ENCODE data around the gene SFSWAP. TPM values are rescaled to one million over a fixed set of nuclear protein-coding genes. Genes with fewer than 3 reads are reported as not detected.
A peak's percentile ranks its signal among the peaks of the same experiment; 100 is the strongest.

Gene SFSWAP
- total and polyA plus RNA-seq, 2 of the 8 experiments (the other 6 are each of a cell fraction or from before 2014, with no cell fraction given), result 36.5 to 49.5 TPM

DNA sequence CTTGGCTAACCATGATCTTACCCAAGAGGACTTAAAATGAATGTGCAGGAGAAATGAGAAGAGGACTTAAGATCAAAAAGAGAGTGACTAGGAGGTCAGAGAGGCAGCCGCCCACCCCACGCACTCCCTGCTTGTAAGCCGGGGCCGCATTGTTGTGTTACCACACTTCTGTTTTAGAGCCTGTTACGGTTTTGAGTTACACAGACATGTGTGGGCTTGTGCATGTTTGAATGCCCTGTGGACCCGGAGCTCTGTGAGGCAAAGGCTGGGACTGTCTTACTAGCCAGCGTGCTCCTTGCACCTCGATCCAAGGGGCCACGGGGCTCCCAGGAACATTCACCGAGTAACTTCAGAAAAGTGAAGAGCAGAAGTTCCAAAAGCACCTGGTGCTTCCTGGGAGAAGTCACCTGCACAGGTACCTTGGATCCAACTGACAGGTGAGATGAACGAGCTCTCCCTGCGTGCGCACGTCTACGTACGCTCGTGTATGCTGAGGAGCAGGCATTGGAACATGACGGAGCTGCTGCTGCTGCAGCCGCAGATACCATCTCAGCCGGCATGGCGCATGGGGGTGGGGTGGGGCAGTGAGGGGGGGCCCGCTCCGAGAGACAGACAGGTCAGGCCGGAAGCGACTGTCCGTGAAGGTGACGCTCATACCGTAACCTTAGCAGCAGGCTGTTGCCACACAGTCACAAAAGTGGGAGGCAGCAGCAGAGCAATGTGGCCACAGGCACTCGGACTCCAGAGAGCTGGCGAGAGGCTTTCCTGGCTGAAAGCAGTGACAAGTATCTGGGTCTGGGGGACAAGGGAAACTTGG lies 23.7 kb downstream of the SFSWAP start:
- H3K27me3 ChIP-seq (replicated peaks in 1 of 4; ENCODE audit: control insufficient read depth in 3 of 4, extremely low read depth in 1 of 4, insufficient read depth in 3 of 4, low read length in 3 of 4), result no peaks in the 10 kb centered on the region
- H2AFZ ChIP-seq (ENCODE audit: low read length), result no peak overlapping the region
- H3K27ac ChIP-seq (ENCODE audit: low read depth, low read length), result no peak overlapping the region
- peak overlapping the region; percentile 26; the same call in 1 of the 2 replicates for H2BK5ac ChIP-seq (ENCODE audit: low read depth, low read length)
- no peak overlapping the region for H3K14ac ChIP-seq (ENCODE audit: insufficient read length)
- H3K4me2 ChIP-seq (ENCODE audit: insufficient read depth in 1 of 2, low read depth in 2 of 2, low read length in 2 of 2), result no peak overlapping the region
- CTCF ChIA-PET (ENCODE audit: partially characterized antibody), result no interaction called here
- no peak overlapping the region for H2BK12ac ChIP-seq (ENCODE audit: low read depth, low read length)
- H3K4ac ChIP-seq (replicated peaks; ENCODE audit: insufficient read length, low read depth, low read length), result no peak overlapping the region
- no peak overlapping the region for H2BK15ac ChIP-seq (ENCODE audit: low read length)
- peak overlapping the region; percentile 52; the same call in 1 of the 2 replicates for H4K8ac ChIP-seq (ENCODE audit: extremely low read depth, insufficient read depth, low read length)
- peaks cover 6 to 62% (median 24%) of the 10 kb centered on the region in 4 experiments; a peak in 6 of 8 replicates for H3K36me3 ChIP-seq (ENCODE audit: control insufficient read depth in 2 of 4, insufficient read depth in 4 of 4, low read length in 3 of 4)
- H3K56ac ChIP-seq (replicated peaks; ENCODE audit: insufficient read length, low read depth, low read length), result no peak overlapping the region
- H4K91ac ChIP-seq (replicated peaks; ENCODE audit: insufficient read length, low read length), result no peak overlapping the region
- DNase-seq (ENCODE audit: low read depth in 1 of 2, low spot score in 2 of 2) (no peak), FAIRE-seq (no peak)
- H3K9ac ChIP-seq (replicated peaks in 1 of 4; ENCODE audit: extremely low read depth in 1 of 4, low read depth in 3 of 4, low read length in 3 of 4), result no peak overlapping the region
- no peak for TF ChIP-seq KDM4A (IDR thresholded peaks at IDR 0.05; ENCODE audit: low read depth, low read length, severe bottlenecking)
- TF ChIP-seq SP4 (IDR thresholded peaks at IDR 0.05; ENCODE audit: low read length), result no peak
- no peak for TF ChIP-seq CBX8 (IDR thresholded peaks at IDR 0.05; ENCODE audit: borderline replicate concordance, low read depth, low read length)
- 94% methylated on average over 25 of the region's 30 CpGs; no CpG with 5 or more reads in 1 of the 2 experiments for WGBS, 2 experiments (ENCODE audit: extremely low coverage in 1 of 2, insufficient coverage in 1 of 2, insufficient read length in 1 of 2, insufficient replicate concordance in 2 of 2, low coverage in 1 of 2, low lambda C conversion rate in 2 of 2, missing lambda C conversion rate in 1 of 2)
- no peak overlapping the region for H3K4me3 ChIP-seq (ENCODE audit: extremely low read depth in 1 of 4, insufficient read depth in 2 of 4, low read depth in 3 of 4, low read length in 4 of 4)
- no peaks in the 10 kb centered on the region for H3K23me2 ChIP-seq (ENCODE audit: low read depth, low read length)
- POLR2A ChIA-PET (ENCODE audit: partially characterized antibody), result no interaction called here
- H4K20me1 ChIP-seq (replicated peaks in 1 of 2; ENCODE audit: control insufficient read depth in 1 of 2, insufficient read depth in 2 of 2, low read length in 2 of 2), result no peaks in the 10 kb centered on the region
- peaks cover 0 to 7% of the 10 kb centered on the region in 2 experiments; a peak in 2 of 4 replicates for H3K79me2 ChIP-seq (ENCODE audit: control insufficient read depth in 1 of 2, insufficient read depth in 2 of 2, low read length in 2 of 2)
- no peak overlapping the region for H2BK20ac ChIP-seq (ENCODE audit: low read length)
- no peaks in the 10 kb centered on the region; the same call in 1 of the 2 replicates for H3K79me1 ChIP-seq (ENCODE audit: low read depth, low read length)
- H2AK5ac ChIP-seq (ENCODE audit: low read depth, low read length), result no peak overlapping the region
- H2BK120ac ChIP-seq (replicated peaks; ENCODE audit: low read depth, low read length), result no peak overlapping the region
- H3K4me1 ChIP-seq (replicated peaks in 1 of 4; ENCODE audit: control insufficient read depth in 3 of 4, insufficient read depth in 4 of 4, low read length in 3 of 4), result peaks cover 3 to 20% (median 13%) of the 10 kb centered on the region in 4 experiments
- H3K9me3 ChIP-seq (ENCODE audit: insufficient read depth in 2 of 2, low read depth in 1 of 2, low read length in 1 of 2), result no peaks in the 10 kb centered on the region
- H3K18ac ChIP-seq (ENCODE audit: extremely low read depth, low read length), result no peak overlapping the region
- H3K23ac ChIP-seq (ENCODE audit: insufficient read length), result no peak overlapping the region
- H4K5ac ChIP-seq (ENCODE audit: insufficient read length, low read depth, low read length), result no peak overlapping the region
